ENCODE data around the gene CTSH.
A peak's percentile ranks its signal among the peaks of the same experiment; 100 is the strongest.

Gene CTSH

GRCh38 chr15:78944669-78945407, at the start of gene CTSH:
Gene CTSH (minus strand): TSS chr15:78945046. CDS start chr15:78944981, 65 bp downstream.
- DNase-seq: peak; percentile 80

GRCh38 chr15:78993931-78994530, 49.2 kb upstream of the CTSH start:
- no peak for DNase-seq

- DNase-seq: no peak
Measured at GRCh38 chr15:78993257-78993930, 48.5 kb upstream of the CTSH start.

- DNase-seq: no peak
Measured at GRCh38 chr15:78992416-78993256, 47.8 kb upstream of the CTSH start.

- DNase-seq: no peak
Measured at GRCh38 chr15:78991879-78992278, 47.0 kb upstream of the CTSH start.

GRCh38 chr15:78991476-78991875, 46.6 kb upstream of the CTSH start:
- no peak for DNase-seq

GRCh38 chr15:78990278-78990677, 45.4 kb upstream of the CTSH start:
- DNase-seq: no peak

- no peak for DNase-seq
Measured at GRCh38 chr15:78989701-78990240, 44.9 kb upstream of the CTSH start.

GRCh38 chr15:78988361-78988911, 43.6 kb upstream of the CTSH start:
- no peak for DNase-seq

- DNase-seq: no peak
Measured at GRCh38 chr15:78987556-78988360, 42.9 kb upstream of the CTSH start.

- DNase-seq: no peak
Measured at GRCh38 chr15:78985859-78986475, 41.1 kb upstream of the CTSH start.

- DNase-seq: no peak
Measured at GRCh38 chr15:78984041-78984440, 39.2 kb upstream of the CTSH start.

GRCh38 chr15:78983146-78983918, 38.5 kb upstream of the CTSH start:
- no peak for DNase-seq

GRCh38 chr15:78982736-78983135, 37.9 kb upstream of the CTSH start:
- DNase-seq: no peak

- DNase-seq: no peak
Measured at GRCh38 chr15:78981532-78982313, 36.9 kb upstream of the CTSH start.

GRCh38 chr15:78979456-78980320, 34.8 kb upstream of the CTSH start:
- peak; percentile 47 for DNase-seq

- no peak for DNase-seq
Measured at GRCh38 chr15:78978601-78979179, 33.8 kb upstream of the CTSH start.

All from stimulated activated CD8-positive, alpha-beta memory T cell treated with anti-CD3 and anti-CD28 coated beads, Interleukin-4, amount 100 ng/mL, for 48 hours (primary cell).